Measurements from ENCODE around the gene DIAPH1.

DNA sequence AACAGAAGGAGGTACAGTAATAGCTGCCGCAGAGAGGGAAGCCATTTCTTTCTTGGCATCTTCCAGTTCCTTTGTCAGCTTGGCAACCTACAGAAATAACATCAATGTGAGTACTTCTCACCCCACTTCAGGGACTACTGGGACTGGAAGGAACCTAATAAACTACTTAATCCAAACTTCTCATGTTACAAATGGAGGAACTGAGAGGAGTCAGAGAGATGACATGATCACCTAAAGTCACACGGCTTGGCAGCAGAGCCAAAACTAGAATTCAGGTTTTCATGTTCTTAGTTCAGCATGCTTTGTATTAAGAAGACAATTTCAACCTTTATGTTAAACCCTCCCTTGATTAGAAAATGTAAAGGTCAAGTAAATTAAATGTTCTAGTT is 44.7 kb downstream of the DIAPH1 start:
- TF ChIP-seq POLR2A (IDR thresholded peaks at IDR 0.05; ENCODE audit: low read depth, low read length) (no peak), TAF1 (IDR thresholded peaks at IDR 0.05; ENCODE audit: low read depth, low read length) (no peak), SPI1 (IDR thresholded peaks at IDR 0.05; ENCODE audit: low read depth, low read length) (peak; percentile 64; the same call in 1 of the 2 replicates), POLR2AphosphoS5 (IDR thresholded peaks at IDR 0.05; ENCODE audit: low read depth, low read length) (no peak), POU2F2 (IDR thresholded peaks at IDR 0.05; ENCODE audit: low read depth, low read length) (no peak), PAX5 (IDR thresholded peaks at IDR 0.05; ENCODE audit: insufficient read depth, low read length, severe bottlenecking) (no peak)

Data from GM12891 (cell line).